Neural cell (in vitro differentiated cells): ENCODE data around the gene MDH2.

Source experiments
- CTCF ChIP-seq: fragments of 450-650 bp; IDR thresholded peaks from 2 replicates; pipeline ENCODE4 v1.5.1; 2014; ENCODE audit warnings: antibody characterized with exemption, mild to moderate bottlenecking, moderate library complexity; ENCODE audit not compliant: poor library complexity, severe bottlenecking
- EZH2 ChIP-seq: fragments of 200-600, 300-800 bp; shearing (Covaris generic), sonication (generic); IDR thresholded peaks from 2 replicates; pipeline ENCODE4 v1.6.1; 2014; ENCODE audit warnings: antibody characterized with exemption, low read length, borderline replicate concordance, mild to moderate bottlenecking; ENCODE audit not compliant: insufficient read depth, poor library complexity, severe bottlenecking
- MXI1 ChIP-seq: fragments of 450-650 bp; conservative IDR thresholded peaks from 2 replicates; pipeline ENCODE4 v1.6.1; 2014; ENCODE audit warnings: antibody characterized with exemption, mild to moderate bottlenecking; ENCODE audit not compliant: poor library complexity, severe bottlenecking
- RAD21 ChIP-seq: fragments of 450-650 bp; conservative IDR thresholded peaks from 2 replicates; pipeline ENCODE4 v1.6.1; 2014; ENCODE audit warnings: antibody characterized with exemption, mild to moderate bottlenecking, moderate library complexity
- SMC3 ChIP-seq: fragments of 450-650 bp; conservative IDR thresholded peaks from 2 replicates; pipeline ENCODE4 v1.6.1; 2014; ENCODE audit warnings: antibody characterized with exemption, mild to moderate bottlenecking, moderate library complexity; ENCODE audit not compliant: poor library complexity
- TAF1 ChIP-seq: IDR thresholded peaks from 2 replicates; pipeline ENCODE4 v1.6.1; 2012; ENCODE audit warnings: low read depth

- no peak for TF ChIP-seq RAD21
- no peak for TF ChIP-seq MXI1
- TF ChIP-seq CTCF, result no peak
- no peak for TF ChIP-seq EZH2
- TF ChIP-seq SMC3, result no peak
- no peak for TF ChIP-seq TAF1
Observed at GRCh38 chr7:76072243-76073148, 24.6 kb downstream of the MDH2 start.
